ENCODE data around the gene CHCHD1.

- no peak for TF ChIP-seq CTCF (IDR thresholded peaks at IDR 0.05 in 2 of 3, conservative IDR thresholded peaks at IDR 0.05 in 1 of 3; ENCODE audit: borderline replicate concordance in 1 of 3, insufficient read depth in 1 of 3, low read depth in 2 of 3, low read length in 2 of 3)
- TF ChIP-seq CEBPB (IDR thresholded peaks at IDR 0.05; ENCODE audit: low read depth): no peak
Measured at GRCh38 chr10:73780966-73781365, 882 bp upstream of the CHCHD1 start.
